OCI-LY1 (cell line): ENCODE data around the gene VPS54.
A peak's percentile ranks its signal among the peaks of the same experiment; 100 is the strongest.

Source experiments
- H2AFZ ChIP-seq: fragments of 200-600 bp; sonication (generic), shearing (Covaris generic); 2 replicates; pipeline ENCODE4 v1.6.0; 2014; ENCODE audit warnings: antibody characterized with exemption, mild to moderate bottlenecking, low read length
- H3F3A ChIP-seq: fragments of 200-600 bp; sonication (generic), shearing (Covaris generic); 2 replicates; pipeline ENCODE4 v1.6.0; 2014; ENCODE audit warnings: mild to moderate bottlenecking, antibody characterized with exemption, low read length, moderate library complexity; ENCODE audit not compliant: insufficient read depth
- H3K27ac ChIP-seq: fragments of 200-600 bp; sonication (generic); 2 replicates; pipeline ENCODE4 v1.5.1; 2014; ENCODE audit warnings: low read length, mixed run types, mild to moderate bottlenecking, low read depth; ENCODE audit not compliant: poor library complexity, severe bottlenecking
- H3K27me3 ChIP-seq: fragments of 200-600 bp; sonication (generic); 2 replicates; pipeline ENCODE4 v1.6.0; 2014; ENCODE audit warnings: antibody characterized with exemption, mild to moderate bottlenecking, low read length, moderate library complexity; ENCODE audit not compliant: insufficient read depth
- H3K36me3 ChIP-seq: fragments of 200-600 bp; sonication (generic); 2 replicates; pipeline ENCODE4 v1.6.1; 2014; ENCODE audit warnings: mild to moderate bottlenecking, antibody characterized with exemption, low read length, moderate library complexity, mixed read lengths; ENCODE audit not compliant: insufficient read depth
- H3K4me1 ChIP-seq: fragments of 200-600 bp; sonication (generic); 2 replicates; pipeline ENCODE4 v1.5.1; 2014; ENCODE audit warnings: mild to moderate bottlenecking, low read length, moderate library complexity; ENCODE audit not compliant: insufficient read depth, severe bottlenecking
- H3K4me2 ChIP-seq: fragments of 200-600 bp; sonication (generic), shearing (Covaris generic); 2 replicates; pipeline ENCODE4 v1.6.1; 2014; ENCODE audit warnings: low read length
- H3K4me3 ChIP-seq: fragments of 200-600 bp; sonication (generic); 2 replicates; pipeline ENCODE4 v1.5.1; 2014; ENCODE audit warnings: low read length, low read depth, mild to moderate bottlenecking, mixed read lengths; ENCODE audit not compliant: poor library complexity, severe bottlenecking
- H3K79me2 ChIP-seq: fragments of 200-600 bp; shearing (Covaris generic); 2 replicates; pipeline ENCODE4 v1.6.1; 2016; ENCODE audit warnings: mixed run types, low read length, mixed read lengths; ENCODE audit not compliant: insufficient read depth
- H3K9ac ChIP-seq: fragments of 200-600 bp; sonication (generic), shearing (Covaris generic); 2 replicates; pipeline ENCODE4 v1.6.1; 2014; ENCODE audit warnings: mild to moderate bottlenecking, low read length, mixed read lengths
- H3K9me2 ChIP-seq: fragments of 200-600 bp; sonication (generic), shearing (Covaris generic); 2 replicates; pipeline ENCODE4 v1.6.1; 2014; ENCODE audit warnings: low read depth, mild to moderate bottlenecking, low read length, mixed read lengths
- H3K9me3 ChIP-seq: fragments of 200-600 bp; shearing (Covaris generic); 2 replicates; pipeline ENCODE4 v1.6.1; 2014; ENCODE audit warnings: low read length, mixed read lengths
- H4K20me1 ChIP-seq: fragments of 200-600 bp; sonication (generic), shearing (Covaris generic); 2 replicates; pipeline ENCODE4 v1.6.0; 2016; ENCODE audit warnings: mild to moderate bottlenecking, low read length; ENCODE audit not compliant: insufficient read depth
- EZH2 ChIP-seq: fragments of 200-600 bp; sonication (generic), shearing (Covaris generic); IDR thresholded peaks from 2 replicates; pipeline ENCODE4 v1.8.0; 2017; ENCODE audit warnings: borderline replicate concordance, mixed run types, mild to moderate bottlenecking, antibody characterized with exemption, low read length, moderate library complexity, mixed read lengths
- TF ChIP-seq, protein P1 (sequence below): fragments of 200-600 bp; sonication (generic), shearing (Covaris generic); IDR thresholded peaks from 2 replicates; pipeline ENCODE4 v1.5.1; 2017; ENCODE audit warnings: mild to moderate bottlenecking, antibody characterized with exemption, low read length, moderate library complexity, mixed read lengths

The VPS54 gene

GRCh38 chr2:63888490-63889402 is 130.5 kb downstream of the VPS54 start:
- TF ChIP-seq, protein P1, sequence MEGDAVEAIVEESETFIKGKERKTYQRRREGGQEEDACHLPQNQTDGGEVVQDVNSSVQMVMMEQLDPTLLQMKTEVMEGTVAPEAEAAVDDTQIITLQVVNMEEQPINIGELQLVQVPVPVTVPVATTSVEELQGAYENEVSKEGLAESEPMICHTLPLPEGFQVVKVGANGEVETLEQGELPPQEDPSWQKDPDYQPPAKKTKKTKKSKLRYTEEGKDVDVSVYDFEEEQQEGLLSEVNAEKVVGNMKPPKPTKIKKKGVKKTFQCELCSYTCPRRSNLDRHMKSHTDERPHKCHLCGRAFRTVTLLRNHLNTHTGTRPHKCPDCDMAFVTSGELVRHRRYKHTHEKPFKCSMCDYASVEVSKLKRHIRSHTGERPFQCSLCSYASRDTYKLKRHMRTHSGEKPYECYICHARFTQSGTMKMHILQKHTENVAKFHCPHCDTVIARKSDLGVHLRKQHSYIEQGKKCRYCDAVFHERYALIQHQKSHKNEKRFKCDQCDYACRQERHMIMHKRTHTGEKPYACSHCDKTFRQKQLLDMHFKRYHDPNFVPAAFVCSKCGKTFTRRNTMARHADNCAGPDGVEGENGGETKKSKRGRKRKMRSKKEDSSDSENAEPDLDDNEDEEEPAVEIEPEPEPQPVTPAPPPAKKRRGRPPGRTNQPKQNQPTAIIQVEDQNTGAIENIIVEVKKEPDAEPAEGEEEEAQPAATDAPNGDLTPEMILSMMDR, result peak; percentile 93
- TF ChIP-seq EZH2, result no peak
- H3K9me2 ChIP-seq, result no peaks in the 10 kb centered on the region

DNA sequence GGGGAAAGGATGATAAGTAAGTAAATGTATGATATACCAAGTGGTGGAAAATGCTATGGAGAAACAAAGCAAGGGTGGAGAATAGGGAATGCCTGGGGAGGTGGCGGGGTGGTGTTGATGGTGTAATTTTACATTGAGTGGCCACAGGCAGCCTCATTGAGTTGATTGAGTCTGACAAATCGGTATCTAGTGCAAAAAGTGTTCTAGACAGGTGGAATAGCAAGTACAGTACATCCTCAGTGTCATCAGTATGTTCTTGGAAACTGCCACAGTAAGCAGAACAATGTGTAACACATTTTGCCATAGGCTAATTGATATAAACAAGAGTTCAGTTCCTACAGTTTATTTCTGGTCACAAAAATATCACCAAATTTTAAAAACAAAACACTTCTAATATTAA is 131.2 kb downstream of the VPS54 start:
- H3K4me2 ChIP-seq, result no peak overlapping the region
- TF ChIP-seq, protein P1, result no peak
- no peak for TF ChIP-seq EZH2

More at GRCh38 chr2:63888490-63889402, 130.5 kb downstream of the VPS54 start:
- Histone ChIP-seq H3K27ac (no peak overlapping the region), H3K9me3 (no peaks in the 10 kb centered on the region), H3K4me3 (no peak overlapping the region), H3K4me2 (no peak overlapping the region), H3K9ac (no peak overlapping the region), H2AFZ (no peak overlapping the region), H3K4me1 (no peaks in the 10 kb centered on the region), H3F3A (0 out of 2 replicates have a peak, but pooled peaks cover 9% of the 10 kb centered on the region), H3K79me2 (no peaks in the 10 kb centered on the region), H3K36me3 (peaks cover 96% of the 10 kb centered on the region), H3K27me3 (no peaks in the 10 kb centered on the region), H4K20me1 (no peaks in the 10 kb centered on the region)

DNA sequence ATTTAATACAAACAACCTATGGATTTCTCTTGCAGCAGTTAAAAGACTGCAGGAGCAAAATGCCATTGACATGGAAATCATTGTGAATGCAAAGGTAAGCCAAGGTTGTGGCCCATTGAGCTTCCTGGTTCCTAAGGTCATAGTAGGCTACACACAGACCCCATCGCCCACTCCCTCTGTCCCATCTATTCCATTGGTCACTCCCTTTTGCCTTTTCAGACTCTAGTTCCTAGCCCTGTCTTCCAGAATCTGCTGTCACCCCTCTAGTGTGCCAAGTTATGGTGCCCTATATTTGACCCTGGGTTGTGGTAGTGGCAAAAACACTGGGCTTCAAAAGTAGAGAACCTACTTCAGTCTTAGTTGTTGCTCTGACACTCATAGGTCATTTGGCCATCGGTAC is 132.8 kb downstream of the VPS54 start:
- Histone ChIP-seq H3K27ac (no peak overlapping the region), H2AFZ (no peak overlapping the region), H3K36me3 (peaks cover 94% of the 10 kb centered on the region), H3K9ac (no peak overlapping the region), H3K9me3 (no peaks in the 10 kb centered on the region), H3K79me2 (no peaks in the 10 kb centered on the region), H3F3A (0 out of 2 replicates have a peak, but pooled peaks cover 9% of the 10 kb centered on the region), H3K9me2 (no peaks in the 10 kb centered on the region), H4K20me1 (no peaks in the 10 kb centered on the region), H3K4me3 (no peak overlapping the region), H3K4me1 (no peaks in the 10 kb centered on the region), H3K4me2 (no peak overlapping the region), H3K27me3 (no peaks in the 10 kb centered on the region)
- TF ChIP-seq EZH2, result no peak
- TF ChIP-seq, protein P1, result no peak

More for the DNA sequence above, 131.2 kb downstream of the VPS54 start:
- no peaks in the 10 kb centered on the region for H4K20me1 ChIP-seq
- H3K4me3 ChIP-seq, result no peak overlapping the region
- no peak overlapping the region for H3K9ac ChIP-seq
- H3K27me3 ChIP-seq, result no peaks in the 10 kb centered on the region
- H2AFZ ChIP-seq, result no peak overlapping the region
- H3K27ac ChIP-seq, result no peak overlapping the region
- H3K9me3 ChIP-seq, result no peaks in the 10 kb centered on the region
- 0 out of 2 replicates have a peak, but pooled peaks cover 9% of the 10 kb centered on the region for H3F3A ChIP-seq
- no peaks in the 10 kb centered on the region for H3K9me2 ChIP-seq
- H3K4me1 ChIP-seq, result no peaks in the 10 kb centered on the region
- H3K36me3 ChIP-seq, result peaks cover 96% of the 10 kb centered on the region
- no peaks in the 10 kb centered on the region for H3K79me2 ChIP-seq
